Activated effector memory CD4-positive, alpha-beta T cell treated with Interleukin-2 at 50 U/mL for 16 hours (primary cell): ENCODE results near the gene MAGEA2.
"Not testable (repeated sequence)": the region's sequence is repeated elsewhere in the genome, so short reads cannot be mapped to it uniquely, and the experiment has no call there.

Source experiments
- DNase-seq: peaks from one replicate; pipeline ENCODE4 v3.0.0-alpha.2; 2020

MAGEA2 gene, protein sequence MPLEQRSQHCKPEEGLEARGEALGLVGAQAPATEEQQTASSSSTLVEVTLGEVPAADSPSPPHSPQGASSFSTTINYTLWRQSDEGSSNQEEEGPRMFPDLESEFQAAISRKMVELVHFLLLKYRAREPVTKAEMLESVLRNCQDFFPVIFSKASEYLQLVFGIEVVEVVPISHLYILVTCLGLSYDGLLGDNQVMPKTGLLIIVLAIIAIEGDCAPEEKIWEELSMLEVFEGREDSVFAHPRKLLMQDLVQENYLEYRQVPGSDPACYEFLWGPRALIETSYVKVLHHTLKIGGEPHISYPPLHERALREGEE

DNA sequence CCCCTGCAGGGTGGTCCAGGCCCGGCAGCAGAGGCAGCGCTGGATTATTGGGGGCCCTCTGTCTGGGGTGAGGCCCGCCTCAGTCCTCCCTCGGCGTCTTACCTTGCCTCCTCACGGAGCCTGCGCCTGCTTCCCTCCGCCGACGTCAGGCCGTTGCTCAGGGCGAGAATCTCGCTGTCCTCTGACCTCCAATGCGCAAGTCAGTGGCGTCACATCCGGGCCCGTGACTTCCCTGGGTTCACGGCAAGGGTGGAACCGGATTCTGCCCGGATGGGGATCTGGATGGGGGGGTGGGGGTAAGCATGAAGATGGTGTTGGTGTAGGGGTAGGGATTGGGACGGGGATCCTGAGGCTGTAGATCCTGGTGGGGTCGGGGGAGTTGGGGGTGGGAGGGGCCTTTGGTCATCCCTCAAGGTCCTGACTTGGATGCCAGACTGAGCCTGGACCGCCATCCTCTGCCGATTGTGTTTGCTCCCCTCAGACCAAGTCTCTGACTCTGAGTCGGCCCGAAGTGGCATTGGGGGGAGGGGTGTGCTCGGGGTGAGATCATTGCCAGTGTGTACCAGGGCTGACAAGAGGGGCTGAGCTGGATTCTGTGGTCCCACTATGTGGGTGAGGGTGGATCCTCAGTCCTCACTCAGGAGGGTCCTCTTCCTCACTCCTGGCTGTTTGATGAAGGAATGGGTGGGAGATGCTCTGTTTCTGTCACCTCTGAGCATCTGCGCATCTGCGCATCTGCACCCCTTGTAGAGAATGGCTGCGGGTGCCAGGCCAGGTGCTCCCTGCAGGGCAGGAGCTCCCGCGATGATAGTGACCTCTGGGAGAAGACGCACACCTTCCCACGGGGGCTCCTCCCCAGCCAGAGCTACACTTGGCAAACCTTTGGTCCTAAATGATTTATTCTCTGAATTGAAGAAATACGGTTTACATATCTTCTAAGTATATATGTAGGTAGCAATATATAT lies at the start of gene MAGEA2:
Gene MAGEA2, minus strand, starts transcription at position 157 of the 965 bp plus-strand sequence. CDS start 2,479 bp downstream, outside the sequence.
- not testable (repeated sequence) for DNase-seq

DNA sequence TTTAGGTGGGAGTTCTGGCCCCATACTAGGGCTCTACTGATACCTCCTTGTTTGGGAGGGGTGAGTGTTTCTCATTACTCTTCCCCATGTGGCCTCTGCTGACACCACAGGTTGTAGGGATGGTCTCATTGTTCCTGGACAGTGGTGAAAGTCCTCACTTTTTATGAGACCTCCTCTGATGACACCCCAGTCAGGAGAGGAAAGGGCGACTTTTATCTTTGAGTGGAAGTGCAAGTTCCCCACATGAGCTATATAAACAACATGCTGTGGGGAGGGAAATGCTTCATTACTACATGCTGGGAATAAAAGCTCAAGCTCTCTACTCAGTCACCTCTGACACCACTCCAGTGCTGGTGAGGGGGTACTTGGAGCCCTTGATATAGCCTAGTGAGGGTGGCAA lies 45.3 kb upstream of the MAGEA2 start:
- DNase-seq = no peak

DNA sequence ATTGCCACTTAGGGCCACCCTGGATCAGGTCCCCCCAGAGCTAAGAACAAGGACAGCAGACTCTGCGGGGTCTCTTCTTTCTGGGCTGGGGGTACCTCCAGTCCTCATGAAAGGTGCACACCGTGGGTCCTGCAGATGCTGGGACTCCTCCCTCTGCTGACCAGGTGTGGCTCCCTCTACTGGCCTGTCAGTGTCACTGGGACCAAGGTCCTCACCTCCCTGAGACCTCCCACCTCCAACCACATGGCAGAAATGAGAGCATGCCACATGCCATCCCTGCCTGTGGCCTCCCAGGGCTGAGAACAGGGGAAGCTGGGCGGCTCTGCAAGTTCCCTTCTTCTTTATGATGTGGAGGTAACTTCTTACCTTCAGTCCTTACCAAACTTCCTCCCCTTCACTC lies 33.4 kb upstream of the MAGEA2 start:
- not testable (repeated sequence) for DNase-seq

DNA sequence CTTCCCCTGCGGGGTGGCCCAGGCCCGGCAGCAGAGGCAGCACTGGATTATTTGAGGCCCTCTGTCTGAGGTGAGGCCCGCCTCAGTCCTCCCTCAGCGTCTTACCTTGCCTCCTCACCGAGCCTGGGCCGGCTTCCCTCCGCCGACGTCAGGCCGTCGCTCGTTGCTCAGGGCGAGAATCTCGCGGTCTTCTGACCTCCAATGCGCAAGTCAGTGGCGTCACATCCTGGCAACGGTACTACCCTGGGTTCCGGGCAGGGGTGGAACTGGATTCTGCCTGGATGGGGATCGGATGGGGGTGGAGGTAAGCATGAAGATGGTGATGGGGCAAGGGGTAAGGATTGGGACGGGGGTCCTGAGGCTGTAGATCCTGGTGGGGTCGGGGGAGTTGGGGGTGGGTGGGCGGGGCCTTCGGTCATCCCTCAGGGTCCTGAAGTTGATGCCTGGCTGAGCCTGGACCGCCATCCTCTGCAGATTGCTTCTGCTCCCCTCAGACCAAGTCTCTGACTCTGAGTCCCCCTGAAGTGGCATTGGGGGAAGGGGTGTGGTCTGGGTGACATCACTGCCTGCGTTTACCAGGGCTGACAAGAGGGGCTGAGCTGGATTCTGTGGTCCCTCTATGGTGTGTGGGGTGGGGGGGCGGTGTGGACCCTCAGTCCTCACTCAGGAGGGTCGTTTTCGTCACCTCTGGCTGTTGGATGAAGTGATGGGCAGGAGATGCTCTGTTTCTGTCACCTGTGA lies 16.1 kb upstream of the MAGEA2 start, which contains the start of gene MAGEA6:
Gene MAGEA6, minus strand, starts transcription at position 141 of the 741 bp plus-strand sequence. CDS start 2,039 bp downstream, outside the sequence.
- DNase-seq = not testable (repeated sequence)

DNA sequence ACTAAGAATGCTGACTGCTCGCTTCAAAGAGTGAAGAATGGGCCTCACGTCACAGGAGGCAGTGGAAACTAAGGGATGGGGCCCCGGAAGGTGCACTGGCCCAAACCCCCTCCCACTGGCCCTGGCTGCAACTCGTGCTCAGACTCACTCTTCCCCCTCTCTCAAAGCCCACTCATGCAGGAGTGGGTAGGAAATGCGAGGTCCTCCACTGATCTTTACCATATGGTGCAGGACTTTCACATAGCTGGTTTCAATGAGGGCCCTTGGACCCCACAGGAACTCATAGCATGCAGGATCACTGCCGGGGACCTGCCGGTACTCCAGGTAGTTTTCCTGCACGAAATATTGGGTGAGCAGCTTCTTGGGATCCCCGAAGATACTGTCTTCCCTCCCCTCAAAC lies 12.9 kb upstream of the MAGEA2 start:
- not testable (repeated sequence) for DNase-seq

DNA sequence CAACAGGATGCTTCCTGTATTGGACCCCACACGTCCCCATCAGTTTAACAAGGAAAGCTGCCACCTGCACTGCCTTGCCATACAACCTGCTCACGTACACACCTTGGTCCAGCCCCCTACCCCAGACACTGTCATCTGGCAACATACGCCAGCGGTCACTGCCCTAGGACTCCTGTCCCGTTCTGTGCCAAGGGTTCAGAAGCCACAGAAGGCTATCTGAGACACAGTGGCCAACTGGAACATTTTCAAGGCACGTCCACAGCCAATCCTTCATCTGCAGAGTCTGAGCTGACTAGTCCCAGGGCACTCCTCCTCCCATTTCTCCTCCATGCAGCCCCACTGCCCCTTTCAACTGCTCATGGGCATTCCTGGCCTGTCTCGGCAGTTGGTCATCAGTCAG lies 7.9 kb upstream of the MAGEA2 start:
- not testable (repeated sequence) for DNase-seq

DNA sequence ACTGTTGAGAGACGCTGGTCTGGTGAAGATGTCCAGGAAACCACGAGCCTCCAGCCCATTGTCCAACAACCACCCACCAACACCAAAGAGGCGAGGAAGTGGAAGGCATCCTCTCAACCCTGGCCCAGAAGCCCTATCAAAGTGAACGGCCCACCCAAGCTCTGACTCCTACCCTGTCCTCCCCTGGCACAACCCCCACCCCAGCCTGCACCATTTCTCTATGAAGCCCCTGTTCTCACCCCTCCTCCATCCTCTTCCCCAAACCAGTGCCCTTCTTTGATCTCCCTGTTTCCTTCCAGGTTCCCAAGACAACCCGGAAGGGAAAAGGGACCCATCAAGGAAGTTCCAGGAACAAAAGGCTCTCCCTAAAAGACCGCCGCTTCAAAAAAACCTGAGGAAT lies 5.9 kb upstream of the MAGEA2 start:
- DNase-seq = not testable (repeated sequence)

DNA sequence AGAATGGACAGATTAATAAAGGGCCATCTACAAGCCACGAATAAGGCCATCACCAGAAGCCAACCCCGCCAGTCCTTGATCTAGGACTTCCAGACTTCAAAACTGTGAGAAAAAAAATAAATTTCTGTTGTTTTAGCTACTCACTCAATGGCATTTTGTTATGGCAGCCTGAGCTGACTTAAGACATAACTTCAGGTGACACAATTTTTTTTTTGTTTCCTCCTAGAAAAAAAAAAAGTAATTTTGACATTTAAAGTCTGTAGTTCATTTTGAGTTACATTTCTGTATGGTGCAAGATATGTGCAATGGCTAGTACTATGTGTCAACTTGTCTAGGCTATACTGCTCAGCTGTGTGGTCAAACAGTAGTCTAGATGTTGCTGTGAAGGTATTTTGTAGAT lies 5.3 kb upstream of the MAGEA2 start, which contains the start of gene CSAG3:
Gene CSAG3, plus strand, starts transcription at position 301 of the 400 bp plus-strand sequence.
- not testable (repeated sequence) for DNase-seq

DNA sequence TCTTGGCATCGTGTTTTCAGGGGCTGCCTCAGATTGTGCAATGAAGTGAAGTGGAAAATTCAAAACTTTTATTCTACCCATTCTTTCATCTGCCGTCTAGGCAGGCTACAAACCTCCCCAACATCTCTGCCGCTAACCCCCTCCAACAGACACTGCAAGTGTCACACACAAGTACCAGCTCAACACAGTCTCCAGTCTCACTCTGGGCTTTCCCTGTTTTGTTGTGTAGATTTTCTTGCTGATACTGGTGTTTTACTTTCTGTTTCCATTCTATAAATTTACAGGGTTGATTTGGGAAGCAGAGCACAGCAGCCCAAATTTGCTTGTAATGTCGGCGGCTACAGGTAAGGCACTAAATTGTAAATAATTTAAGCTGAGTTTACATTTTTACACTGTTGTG lies 1.2 kb upstream of the MAGEA2 start:
- DNase-seq = not testable (repeated sequence)

DNA sequence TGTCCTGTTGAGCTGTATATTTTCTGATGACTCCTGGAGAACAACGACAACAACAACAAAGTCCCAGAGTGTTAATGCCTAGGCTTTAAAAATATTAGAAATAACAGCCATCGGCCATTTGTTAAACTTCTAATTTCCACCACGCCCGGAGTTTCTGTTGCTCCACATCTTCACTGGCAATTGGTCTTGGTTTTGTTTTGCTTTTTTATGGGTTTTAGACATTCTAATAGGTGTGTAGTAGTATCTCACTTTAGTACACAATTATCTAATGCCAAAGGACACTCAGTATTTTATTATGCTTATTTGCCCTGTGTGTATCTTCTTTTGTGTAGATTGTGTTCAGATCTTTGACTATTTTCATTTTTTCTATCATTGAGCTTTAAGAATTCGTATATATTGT lies 15.1 kb downstream of the MAGEA2 start:
- DNase-seq = no peak

DNA sequence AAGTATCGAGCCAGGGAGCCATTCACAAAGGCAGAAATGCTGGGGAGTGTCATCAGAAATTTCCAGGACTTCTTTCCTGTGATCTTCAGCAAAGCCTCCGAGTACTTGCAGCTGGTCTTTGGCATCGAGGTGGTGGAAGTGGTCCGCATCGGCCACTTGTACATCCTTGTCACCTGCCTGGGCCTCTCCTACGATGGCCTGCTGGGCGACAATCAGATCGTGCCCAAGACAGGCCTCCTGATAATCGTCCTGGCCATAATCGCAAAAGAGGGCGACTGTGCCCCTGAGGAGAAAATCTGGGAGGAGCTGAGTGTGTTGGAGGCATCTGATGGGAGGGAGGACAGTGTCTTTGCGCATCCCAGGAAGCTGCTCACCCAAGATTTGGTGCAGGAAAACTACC lies 17.1 kb downstream of the MAGEA2 start:
- DNase-seq = not testable (repeated sequence)

DNA sequence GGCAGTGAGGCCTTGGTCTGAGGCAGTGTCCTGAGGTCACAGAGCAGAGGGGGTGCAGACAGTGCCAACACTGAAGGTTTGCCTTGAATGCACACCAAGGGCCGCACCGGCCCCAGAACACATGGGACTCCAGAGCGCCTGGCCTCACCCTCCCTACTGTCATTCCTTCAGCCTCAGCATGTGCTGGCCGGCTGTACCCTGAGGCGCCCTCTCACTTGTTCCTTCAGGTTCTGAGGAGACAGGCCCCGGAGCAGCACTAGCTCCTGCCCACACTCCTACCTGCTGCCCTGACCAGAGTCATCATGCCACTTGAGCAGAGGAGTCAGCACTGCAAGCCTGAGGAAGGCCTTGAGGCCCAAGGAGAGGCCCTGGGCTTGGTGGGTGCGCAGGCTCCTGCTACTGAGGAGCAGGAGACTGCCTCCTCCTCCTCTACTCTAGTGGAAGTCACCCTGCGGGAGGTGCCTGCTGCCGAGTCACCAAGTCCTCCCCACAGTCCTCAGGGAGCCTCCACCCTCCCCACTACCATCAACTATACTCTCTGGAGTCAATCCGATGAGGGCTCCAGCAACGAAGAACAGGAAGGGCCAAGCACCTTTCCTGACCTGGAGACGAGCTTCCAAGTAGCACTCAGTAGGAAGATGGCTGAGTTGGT lies 17.7 kb downstream of the MAGEA2 start:
- no peak for DNase-seq

DNA sequence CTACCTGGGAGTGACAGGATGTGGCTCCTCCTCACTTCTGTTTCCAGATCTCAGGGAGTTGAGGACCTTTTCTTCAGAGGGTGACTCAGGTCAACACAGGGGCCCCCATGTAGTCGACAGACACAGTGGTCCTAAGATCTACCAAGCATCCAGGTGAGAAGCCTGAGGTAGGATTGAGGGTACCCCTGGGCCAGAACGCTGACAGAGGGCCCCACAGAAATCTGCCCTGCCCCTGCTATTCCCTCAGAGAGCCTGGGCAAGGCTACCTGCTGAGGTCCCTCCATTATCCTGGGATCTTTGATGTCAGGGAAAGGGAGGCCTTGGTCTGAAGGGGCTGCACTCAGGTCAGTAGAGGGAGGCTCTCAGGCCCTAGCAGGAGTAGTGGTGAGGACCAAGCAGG lies 18.5 kb downstream of the MAGEA2 start:
- no peak for DNase-seq

DNA sequence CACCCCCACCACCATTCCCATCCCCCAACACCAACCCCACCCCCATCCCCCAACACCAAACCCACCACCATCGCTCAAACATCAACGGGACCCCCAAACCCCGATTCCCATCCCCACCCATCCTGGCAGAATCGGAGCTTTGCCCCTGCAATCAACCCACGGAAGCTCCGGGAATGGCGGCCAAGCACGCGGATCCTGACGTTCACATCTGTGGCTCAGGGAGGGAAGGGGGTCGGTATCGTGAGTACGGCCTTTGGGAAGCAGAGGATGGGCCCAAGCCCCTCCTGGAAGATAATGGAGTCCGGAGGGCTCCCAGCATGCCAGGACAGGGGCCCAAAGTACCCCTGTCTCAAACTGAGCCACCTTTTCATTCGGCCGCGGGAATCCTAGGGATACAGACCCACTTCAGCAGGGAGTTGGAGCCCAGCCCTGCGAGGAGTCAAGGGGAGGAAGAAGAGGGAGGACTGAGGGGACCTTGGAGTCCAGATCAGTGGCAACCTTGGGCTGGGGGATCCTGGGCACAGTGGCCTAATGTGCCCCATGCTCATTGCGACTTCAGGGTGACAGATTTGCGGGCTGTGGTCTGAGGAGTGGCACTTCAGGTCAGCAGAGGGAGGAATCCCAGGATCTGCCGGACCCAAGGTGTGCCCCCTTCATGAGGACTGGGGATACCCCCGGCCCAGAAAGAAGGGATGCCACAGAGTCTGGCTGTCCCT lies 19.3 kb downstream of the MAGEA2 start:
- DNase-seq = not testable (repeated sequence)

DNA sequence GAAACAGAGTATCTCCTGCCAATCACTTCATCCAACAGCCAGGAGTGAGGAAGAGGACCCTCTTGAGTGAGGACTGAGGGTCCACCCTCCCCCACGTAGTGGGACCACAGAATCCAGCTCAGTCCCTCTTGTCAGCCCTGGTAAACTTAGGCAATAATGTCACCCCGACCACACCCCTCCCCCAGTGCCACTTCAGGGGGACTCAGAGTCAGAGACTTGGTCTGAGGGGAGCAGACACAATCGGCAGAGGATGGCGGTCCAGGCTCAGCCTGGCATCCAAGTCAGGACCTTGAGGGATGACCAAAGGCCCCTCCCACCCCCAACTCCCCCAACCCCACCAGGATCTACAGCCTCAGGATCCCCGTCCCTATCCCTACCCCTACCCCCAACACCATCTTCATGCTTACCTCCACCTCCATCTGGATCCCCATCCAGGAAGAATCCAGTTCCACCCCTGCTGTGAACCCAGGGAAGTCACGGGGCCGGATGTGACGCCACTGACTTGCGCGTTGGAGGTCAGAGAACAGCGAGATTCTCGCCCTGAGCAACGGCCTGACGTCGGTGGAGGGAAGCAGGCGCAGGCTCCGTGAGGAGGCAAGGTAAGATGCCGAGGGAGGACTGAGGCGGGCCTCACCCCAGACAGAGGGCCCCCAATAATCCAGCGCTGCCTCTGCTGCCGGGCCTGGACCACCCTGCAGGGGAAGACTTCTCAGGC lies 20.2 kb downstream of the MAGEA2 start, which contains the start of the genes CSAG1 and MAGEA12:
Gene CSAG1, minus strand, starts transcription at position 461 of the 715 bp plus-strand sequence. CDS start 1,261 bp downstream, outside the sequence.
Gene MAGEA12, plus strand, starts transcription at position 497 of the 715 bp plus-strand sequence. CDS start 2,405 bp downstream, outside the sequence.
- no peak for DNase-seq

DNA sequence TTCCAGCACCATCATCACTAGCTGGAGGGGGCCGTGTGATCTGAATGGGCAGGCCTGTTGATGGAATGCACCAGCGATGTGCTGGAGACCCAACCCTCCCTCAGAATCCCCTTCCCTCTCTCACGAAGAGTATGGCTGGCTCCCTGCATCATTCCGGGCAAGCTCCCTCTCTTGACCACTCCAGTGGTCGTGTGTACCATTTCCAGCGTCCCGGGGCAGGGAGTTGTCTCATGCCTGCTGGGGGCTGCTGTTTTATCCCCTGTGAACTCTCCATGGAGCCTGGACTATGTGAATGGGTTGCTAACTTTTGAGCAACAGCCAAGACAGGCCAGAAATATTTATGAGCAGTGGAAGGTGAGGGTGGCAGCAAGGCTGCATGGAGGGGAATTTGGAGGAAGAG lies 28.2 kb downstream of the MAGEA2 start:
- no peak for DNase-seq

DNA sequence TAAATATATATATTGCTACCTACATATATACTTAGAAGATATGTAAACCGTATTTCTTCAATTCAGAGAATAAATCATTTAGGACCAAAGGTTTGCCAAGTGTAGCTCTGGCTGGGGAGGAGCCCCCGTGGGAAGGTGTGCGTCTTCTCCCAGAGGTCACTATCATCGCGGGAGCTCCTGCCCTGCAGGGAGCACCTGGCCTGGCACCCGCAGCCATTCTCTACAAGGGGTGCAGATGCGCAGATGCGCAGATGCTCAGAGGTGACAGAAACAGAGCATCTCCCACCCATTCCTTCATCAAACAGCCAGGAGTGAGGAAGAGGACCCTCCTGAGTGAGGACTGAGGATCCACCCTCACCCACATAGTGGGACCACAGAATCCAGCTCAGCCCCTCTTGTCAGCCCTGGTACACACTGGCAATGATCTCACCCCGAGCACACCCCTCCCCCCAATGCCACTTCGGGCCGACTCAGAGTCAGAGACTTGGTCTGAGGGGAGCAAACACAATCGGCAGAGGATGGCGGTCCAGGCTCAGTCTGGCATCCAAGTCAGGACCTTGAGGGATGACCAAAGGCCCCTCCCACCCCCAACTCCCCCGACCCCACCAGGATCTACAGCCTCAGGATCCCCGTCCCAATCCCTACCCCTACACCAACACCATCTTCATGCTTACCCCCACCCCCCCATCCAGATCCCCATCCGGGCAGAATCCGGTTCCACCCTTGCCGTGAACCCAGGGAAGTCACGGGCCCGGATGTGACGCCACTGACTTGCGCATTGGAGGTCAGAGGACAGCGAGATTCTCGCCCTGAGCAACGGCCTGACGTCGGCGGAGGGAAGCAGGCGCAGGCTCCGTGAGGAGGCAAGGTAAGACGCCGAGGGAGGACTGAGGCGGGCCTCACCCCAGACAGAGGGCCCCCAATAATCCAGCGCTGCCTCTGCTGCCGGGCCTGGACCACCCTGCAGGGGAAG lies 39.5 kb downstream of the MAGEA2 start, which contains the start of gene MAGEA2B:
Gene MAGEA2B, plus strand, starts transcription at position 814 of the 973 bp plus-strand sequence. CDS start 2,479 bp downstream, outside the sequence.
- DNase-seq = not testable (repeated sequence)

DNA sequence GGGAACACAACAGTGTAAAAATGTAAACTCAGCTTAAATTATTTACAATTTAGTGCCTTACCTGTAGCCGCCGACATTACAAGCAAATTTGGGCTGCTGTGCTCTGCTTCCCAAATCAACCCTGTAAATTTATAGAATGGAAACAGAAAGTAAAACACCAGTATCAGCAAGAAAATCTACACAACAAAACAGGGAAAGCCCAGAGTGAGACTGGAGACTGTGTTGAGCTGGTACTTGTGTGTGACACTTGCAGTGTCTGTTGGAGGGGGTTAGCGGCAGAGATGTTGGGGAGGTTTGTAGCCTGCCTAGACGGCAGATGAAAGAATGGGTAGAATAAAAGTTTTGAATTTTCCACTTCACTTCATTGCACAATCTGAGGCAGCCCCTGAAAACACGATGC lies 40.4 kb downstream of the MAGEA2 start:
- not testable (repeated sequence) for DNase-seq

DNA sequence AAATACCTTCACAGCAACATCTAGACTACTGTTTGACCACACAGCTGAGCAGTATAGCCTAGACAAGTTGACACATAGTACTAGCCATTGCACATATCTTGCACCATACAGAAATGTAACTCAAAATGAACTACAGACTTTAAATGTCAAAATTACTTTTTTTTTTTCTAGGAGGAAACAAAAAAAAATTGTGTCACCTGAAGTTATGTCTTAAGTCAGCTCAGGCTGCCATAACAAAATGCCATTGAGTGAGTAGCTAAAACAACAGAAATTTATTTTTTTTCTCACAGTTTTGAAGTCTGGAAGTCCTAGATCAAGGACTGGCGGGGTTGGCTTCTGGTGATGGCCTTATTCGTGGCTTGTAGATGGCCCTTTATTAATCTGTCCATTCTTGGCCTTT lies 44.5 kb downstream of the MAGEA2 start, which contains the start of gene CSAG2:
Gene CSAG2, minus strand, starts transcription at position 101 of the 400 bp plus-strand sequence. CDS start 161 bp downstream, outside the sequence.
- not testable (repeated sequence) for DNase-seq
